ENCODE data around the gene RALGAPB. TPM values are rescaled to one million over a fixed set of nuclear protein-coding genes. Genes with fewer than 3 reads are reported as not detected.

The RALGAPB gene
- total RNA-seq, 2 donors from 2014 or later, result 38.3 to 45.5 TPM

GRCh38 chr20:38558596-38559360, 86.1 kb downstream of the RALGAPB start:
- no peaks in the 10 kb centered on the region for H3K9me3 Mint-ChIP-seq
- no peak for TF ChIP-seq CTCF (conservative IDR thresholded peaks at IDR 0.05)
- H3K4me1 ChIP-seq (ENCODE audit: control insufficient read depth, insufficient read depth, low read length), result peaks cover 4% of the 10 kb centered on the region
- H3K36me3 ChIP-seq (ENCODE audit: control insufficient read depth, insufficient read depth, low read length), result peaks cover 80% of the 10 kb centered on the region
- peak overlapping the region; percentile 90 for H3K27ac Mint-ChIP-seq
- peaks cover 60% of the 10 kb centered on the region for H3K36me3 Mint-ChIP-seq (ENCODE audit: low read depth)
- no peak overlapping the region for H3K9ac ChIP-seq (ENCODE audit: extremely low read depth, low read length, poor library complexity, severe bottlenecking)
- no peaks in the 10 kb centered on the region for H3K27me3 Mint-ChIP-seq (ENCODE audit: insufficient read depth)
- no peak overlapping the region for H3K4me3 ChIP-seq (ENCODE audit: low read length)
- no peak overlapping the region for H3K27ac ChIP-seq (ENCODE audit: low read depth, low read length)
- H3K4me1 Mint-ChIP-seq, result peaks cover 35% of the 10 kb centered on the region
- DNase-seq, result no peak
- WGBS, 2 experiments (ENCODE audit: insufficient coverage in 1 of 2, insufficient read length in 1 of 2), result 92 to 100% methylated on average over 1 to 2 of the region's 3 CpGs
- peaks cover 7% of the 10 kb centered on the region for H3K9me3 ChIP-seq (ENCODE audit: control insufficient read depth, low read length)
- H3K4me3 Mint-ChIP-seq, result no peak overlapping the region
- H3K27me3 ChIP-seq (ENCODE audit: control insufficient read depth, insufficient read depth, low read length, poor library complexity, severe bottlenecking), result no peaks in the 10 kb centered on the region

GRCh38 chr20:38559764-38560163, 87.1 kb downstream of the RALGAPB start:
- no peak for TF ChIP-seq CTCF (conservative IDR thresholded peaks at IDR 0.05)
- 81 to 82% methylated on average over 3 of the region's 3 CpGs for WGBS, 2 experiments (ENCODE audit: insufficient coverage in 1 of 2, insufficient read length in 1 of 2)
- H3K27me3 Mint-ChIP-seq (ENCODE audit: insufficient read depth), result no peaks in the 10 kb centered on the region

GRCh38 chr20:38563802-38564431, 91.3 kb downstream of the RALGAPB start:
- no peak overlapping the region for H3K4me3 Mint-ChIP-seq
- Histone ChIP-seq H3K27me3 (ENCODE audit: control insufficient read depth, insufficient read depth, low read length, poor library complexity, severe bottlenecking) (no peaks in the 10 kb centered on the region), H3K36me3 (ENCODE audit: control insufficient read depth, insufficient read depth, low read length) (peaks cover 59% of the 10 kb centered on the region), H3K9ac (ENCODE audit: extremely low read depth, low read length, poor library complexity, severe bottlenecking) (no peak overlapping the region), H3K4me1 (ENCODE audit: control insufficient read depth, insufficient read depth, low read length) (peaks cover 13% of the 10 kb centered on the region), H3K4me3 (ENCODE audit: low read length) (no peak overlapping the region), H3K9me3 (ENCODE audit: control insufficient read depth, low read length) (peaks cover 4% of the 10 kb centered on the region), H3K27ac (ENCODE audit: low read depth, low read length) (no peak overlapping the region)
- H3K9me3 Mint-ChIP-seq, result no peaks in the 10 kb centered on the region
- peaks cover 41% of the 10 kb centered on the region for H3K36me3 Mint-ChIP-seq (ENCODE audit: low read depth)
- no peaks in the 10 kb centered on the region for H3K27me3 Mint-ChIP-seq (ENCODE audit: insufficient read depth)
- no peak for DNase-seq
- H3K27ac Mint-ChIP-seq, result no peak overlapping the region
- peaks cover 55% of the 10 kb centered on the region for H3K4me1 Mint-ChIP-seq
- TF ChIP-seq CTCF (conservative IDR thresholded peaks at IDR 0.05), result no peak
- 97% methylated on average over 3 to 6 of the region's 6 CpGs for WGBS, 2 experiments (ENCODE audit: insufficient coverage in 1 of 2, insufficient read length in 1 of 2)

More at GRCh38 chr20:38559764-38560163, 87.1 kb downstream of the RALGAPB start:
- Histone ChIP-seq H3K27me3 (ENCODE audit: control insufficient read depth, insufficient read depth, low read length, poor library complexity, severe bottlenecking) (no peaks in the 10 kb centered on the region), H3K9ac (ENCODE audit: extremely low read depth, low read length, poor library complexity, severe bottlenecking) (no peak overlapping the region), H3K4me3 (ENCODE audit: low read length) (peak overlapping the region; percentile 53), H3K4me1 (ENCODE audit: control insufficient read depth, insufficient read depth, low read length) (peaks cover 4% of the 10 kb centered on the region), H3K27ac (ENCODE audit: low read depth, low read length) (no peak overlapping the region), H3K36me3 (ENCODE audit: control insufficient read depth, insufficient read depth, low read length) (peaks cover 78% of the 10 kb centered on the region), H3K9me3 (ENCODE audit: control insufficient read depth, low read length) (peaks cover 7% of the 10 kb centered on the region)
- no peak for DNase-seq
- H3K9me3 Mint-ChIP-seq, result no peaks in the 10 kb centered on the region
- peak overlapping the region; percentile 90 for H3K27ac Mint-ChIP-seq
- no peak overlapping the region for H3K4me3 Mint-ChIP-seq
- peaks cover 35% of the 10 kb centered on the region for H3K4me1 Mint-ChIP-seq
- peaks cover 58% of the 10 kb centered on the region for H3K36me3 Mint-ChIP-seq (ENCODE audit: low read depth)

Data from endodermal cell (in vitro differentiated cells).